IMR-90 (cell line): Measurements from ENCODE around the gene THAP10. TPM values are rescaled to one million over a fixed set of nuclear protein-coding genes. Genes with fewer than 3 reads are reported as not detected.
"Not testable (repeated sequence)": the region's sequence is repeated elsewhere in the genome, so short reads cannot be mapped to it uniquely, and the experiment has no call there.

Experiments used
- ATAC-seq: fragments of 200-7000 bp; cut with Tn5 transposase; 2 replicates; pipeline ENCODE4 v1.9.1; 2020; ENCODE audit warnings: low read depth, mild to moderate bottlenecking, moderate library complexity
- BruUV-seq: library from RNA; stranded (reverse); fragments of 400-500 nt; replicated peaks from 2 replicates; lab custom pipeline; 2021; lab: Mats Ljungman, UMichigan
- CTCF ChIA-PET: fragments of 300-600 bp; formaldehyde crosslinking; extraction: SDS; loops from one replicate; lab custom pipeline; 2021; ENCODE audit warnings: antibody characterized with exemption; lab: Yijun Ruan, JAX
- POLR2A ChIA-PET: fragments of 300-600 bp; sonication (Branson Sonifier 250); formaldehyde crosslinking; loops from one replicate; lab custom pipeline; 2022; ENCODE audit warnings: antibody characterized with exemption; ENCODE audit not compliant: unreplicated experiment; lab: Charles Lee
- DNase-seq: peaks from one replicate; pipeline ENCODE4 v3.0.0; 2013
- H2AFZ ChIP-seq: replicated peaks from 2 replicates; pipeline ENCODE3; 2013; ENCODE audit warnings: low read length, mild to moderate bottlenecking; ENCODE audit not compliant: poor library complexity
- H2AK5ac ChIP-seq: 2 replicates; pipeline ENCODE4 v1.6.1; 2013; ENCODE audit warnings: low read depth, low read length, inconsistent platforms
- H2AK9ac ChIP-seq: replicated peaks from 2 replicates; pipeline ENCODE3; 2013; ENCODE audit warnings: mild to moderate bottlenecking, low read depth, low read length, moderate library complexity; ENCODE audit not compliant: poor library complexity
- H2BK120ac ChIP-seq: 2 replicates; pipeline ENCODE4 v1.6.1; 2013; ENCODE audit warnings: low read depth, low read length, inconsistent platforms
- H2BK15ac ChIP-seq: 3 replicates; pipeline ENCODE4 v1.6.1; 2013; ENCODE audit warnings: low read depth, low read length, inconsistent platforms
- H2BK20ac ChIP-seq: 2 replicates; pipeline ENCODE4 v1.6.1; 2013; ENCODE audit warnings: low read depth, mild to moderate bottlenecking, inconsistent platforms, low read length, moderate library complexity
- H2BK5ac ChIP-seq: 2 replicates; pipeline ENCODE4 v1.6.1; 2013; ENCODE audit warnings: mild to moderate bottlenecking, low read depth, low read length, inconsistent platforms; ENCODE audit not compliant: poor library complexity, severe bottlenecking
- H3K14ac ChIP-seq: replicated peaks from 2 replicates; pipeline ENCODE4 v1.6.1; 2013; ENCODE audit warnings: low read depth, low read length, inconsistent platforms
- H3K18ac ChIP-seq: 2 replicates; pipeline ENCODE4 v1.6.1; 2013; ENCODE audit warnings: low read depth, low read length, control low read depth
- H3K23ac ChIP-seq: 2 replicates; pipeline ENCODE4 v1.6.1; 2013; ENCODE audit warnings: low read depth, low read length, inconsistent platforms
- H3K27ac ChIP-seq: 2 replicates; pipeline ENCODE4 v1.5.1; 2013; ENCODE audit warnings: mild to moderate bottlenecking, control low read depth, low read length; ENCODE audit not compliant: insufficient read depth
- H3K27me3 ChIP-seq: 2 replicates; pipeline ENCODE4 v1.6.1; 2013; ENCODE audit warnings: low read length; ENCODE audit not compliant: control insufficient read depth, insufficient read depth
- H3K36me3 ChIP-seq: 2 replicates; pipeline ENCODE4 v1.6.1; 2013; ENCODE audit warnings: low read length, mixed read lengths; ENCODE audit not compliant: control insufficient read depth, insufficient read depth
- H3K4ac ChIP-seq: 2 replicates; pipeline ENCODE4 v1.6.1; 2013; ENCODE audit warnings: low read depth, low read length, inconsistent platforms
- H3K4me1 ChIP-seq: 2 replicates; pipeline ENCODE4 v1.6.1; 2013; ENCODE audit warnings: low read length, mixed read lengths; ENCODE audit not compliant: control insufficient read depth, insufficient read depth
- H3K4me2 ChIP-seq: 2 replicates; pipeline ENCODE4 v1.6.1; 2013; ENCODE audit warnings: low read depth, mild to moderate bottlenecking, control low read depth, low read length, moderate library complexity
- H3K4me3 ChIP-seq: 2 replicates; pipeline ENCODE4 v1.5.1; 2013; ENCODE audit warnings: low read depth, mild to moderate bottlenecking, control low read depth, low read length, moderate library complexity; ENCODE audit not compliant: insufficient read depth
- H3K56ac ChIP-seq: 2 replicates; pipeline ENCODE4 v1.6.1; 2013; ENCODE audit warnings: low read length, inconsistent platforms; ENCODE audit not compliant: insufficient read depth; ENCODE audit errors: extremely low read depth
- H3K79me1 ChIP-seq, 2 experiments: 2 replicates each; pipeline ENCODE4 v1.6.1; 2013; ENCODE audit warnings: low read length in 2 of 2, inconsistent platforms in 1 of 2, low read depth in 1 of 2
- H3K9ac ChIP-seq: 2 replicates; pipeline ENCODE4 v1.6.1; 2013; ENCODE audit warnings: low read depth, low read length, control low read depth
- H3K9me1 ChIP-seq: 2 replicates; pipeline ENCODE4 v1.6.1; 2013; ENCODE audit warnings: low read length, inconsistent platforms; ENCODE audit not compliant: insufficient read depth
- H3K9me3 ChIP-seq: 2 replicates; pipeline ENCODE4 v1.6.1; 2013; ENCODE audit warnings: low read length; ENCODE audit not compliant: control insufficient read depth, insufficient read depth
- H4K20me1 ChIP-seq: 2 replicates; pipeline ENCODE4 v1.6.1; 2013; ENCODE audit warnings: low read length, inconsistent platforms; ENCODE audit not compliant: insufficient read depth
- H4K5ac ChIP-seq: 2 replicates; pipeline ENCODE4 v1.6.1; 2013; ENCODE audit warnings: mild to moderate bottlenecking, low read depth, low read length, control low read depth
- H4K8ac ChIP-seq, 2 experiments: 2 replicates each; pipeline ENCODE4 v1.6.1; 2013; ENCODE audit warnings: low read depth in 2 of 2, low read length in 2 of 2, control low read depth in 1 of 2, inconsistent platforms in 1 of 2
- H4K91ac ChIP-seq: 2 replicates; pipeline ENCODE4 v1.6.1; 2013; ENCODE audit warnings: low read depth, low read length, inconsistent platforms; ENCODE audit not compliant: insufficient read depth
- BHLHE40 ChIP-seq: fragments of 150-350 bp; IDR thresholded peaks from 2 replicates; pipeline ENCODE4 v1.6.1; 2016; ENCODE audit warnings: mild to moderate bottlenecking, low read depth, low read length
- CHD1 ChIP-seq: IDR thresholded peaks from 2 replicates; pipeline ENCODE4 v1.6.1; 2012; ENCODE audit warnings: low read depth, low read length, improper control_type of control experiment
- FOS ChIP-seq: fragments of 150-350 bp; IDR thresholded peaks from 2 replicates; pipeline ENCODE4 v1.6.1; 2016; ENCODE audit warnings: low read depth, low read length
- MAFK ChIP-seq: IDR thresholded peaks from 2 replicates; pipeline ENCODE4 v1.6.1; 2012; ENCODE audit warnings: low read depth, low read length, improper control_type of control experiment
- RAD21 ChIP-seq: IDR thresholded peaks from 2 replicates; pipeline ENCODE4 v1.6.1; 2012; ENCODE audit warnings: low read length, improper control_type of control experiment
- RFX5 ChIP-seq: IDR thresholded peaks from 2 replicates; pipeline ENCODE4 v1.8.0; 2012; ENCODE audit warnings: low read depth, mild to moderate bottlenecking, low read length, moderate library complexity
- WGBS, 2 experiments: methylation state at CpG; one replicate each; pipeline versions ENCODE4 v1.1.5 to v1.1.7; 2013; ENCODE audit warnings: missing lambda C conversion rate in 2 of 2; ENCODE audit not compliant: insufficient read length in 1 of 2; ENCODE audit errors: extremely low coverage in 2 of 2; 5-methylcytosine and 5-hydroxymethylcytosine counted together
- dilution Hi-C: fragments of 300-500 bp; cut with HindIII; formaldehyde crosslinking; loops from one replicate; pipeline ENCODE4 v1.14.3; 2018; ENCODE audit warnings: low sequenced_read_pairs; ENCODE audit not compliant: unreplicated experiment
- in situ Hi-C: fragments of 300-500 bp; cut with MboI; formaldehyde crosslinking; loops from 3 replicates; pipeline ENCODE4 v1.14.3; 2019; ENCODE audit warnings: low sequenced_read_pairs, inconsistent platforms, mixed read lengths
- intact Hi-C: fragments of 100-400 bp; cut with micrococcal nuclease; formaldehyde crosslinking; loops from 2 replicates; pipeline ENCODE4 v1.10.0; 2022
- polyA plus RNA-seq, 3 experiments: library from polyadenylated mRNA; depleted of rRNA; stranded (reverse); fragments of >200 nt; gene quantifications; 2 replicates each; pipeline ENCODE4 v1.2.3, GENCODE V29; 2012; ENCODE audit warnings: low replicate concordance in 1 of 3
- total RNA-seq: library from RNA; depleted of rRNA; stranded (reverse); fragments of >200 nt; gene quantifications from 2 replicates; pipeline ENCODE4 v1.2.3, GENCODE V29; 2012

THAP10 gene
- total and polyA plus RNA-seq, 2 of the 4 experiments (the other 2 are of a cell fraction) = 2.3 to 2.8 TPM

- dilution Hi-C loops = no loop called here
- CTCF ChIA-PET = interaction anchor here (0.6 to 2.4 kb wide), 4 partner anchors 17 to 304 kb away, joined by 3 to 12 read pairs (median 7); no protein-coding TSS in a partner anchor
These were observed 18.8 kb downstream of the THAP10 start for GRCh38 chr15:70873232-70874054.

DNA sequence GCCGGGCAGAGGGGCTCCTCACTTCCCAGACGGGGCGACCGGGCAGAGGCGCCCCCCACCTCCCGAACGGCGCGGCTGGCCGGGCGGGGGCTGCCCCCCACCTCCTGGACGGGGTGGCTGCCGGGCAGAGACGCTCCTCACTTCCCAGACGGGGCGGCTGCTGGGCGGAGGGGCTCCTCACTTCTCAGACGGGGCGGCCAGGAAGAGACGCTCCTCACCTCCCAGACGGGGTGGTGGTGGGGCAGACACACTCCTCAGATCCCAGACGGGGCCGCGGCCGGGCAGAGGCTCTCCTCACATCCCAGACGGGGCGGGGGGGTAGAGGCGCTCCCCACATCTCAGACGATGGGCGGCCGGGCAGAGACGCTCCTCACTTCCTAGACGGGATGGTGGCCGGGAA lies 20.7 kb downstream of the THAP10 start:
- H3K27me3 ChIP-seq, CTCF ChIA-PET, dilution Hi-C loops, H3K56ac ChIP-seq, H3K9me1 ChIP-seq, H2BK15ac ChIP-seq, H2BK5ac ChIP-seq, H3K9me3 ChIP-seq, H4K8ac ChIP-seq, H3K36me3 ChIP-seq, H3K27ac ChIP-seq, H2AK5ac ChIP-seq, H2BK120ac ChIP-seq, H3K18ac ChIP-seq, H4K91ac ChIP-seq, H3K23ac ChIP-seq, H3K14ac ChIP-seq, POLR2A ChIA-PET, H3K4me3 ChIP-seq, DNase-seq, H4K5ac ChIP-seq, H3K9ac ChIP-seq, H4K20me1 ChIP-seq, H3K4me2 ChIP-seq, ATAC-seq, BruUV-seq, H3K4ac ChIP-seq, H2AK9ac ChIP-seq, H2BK20ac ChIP-seq, H2AFZ ChIP-seq: not testable (repeated sequence)
- in situ Hi-C loops = loop anchor here (10.0 kb wide), 2 partner anchors 47 to 187 kb away; no protein-coding TSS in a partner anchor
- intact Hi-C loops = loop anchor here (10.0 kb wide), 1 partner anchor 1397 kb away; no protein-coding TSS in a partner anchor
- Histone ChIP-seq H3K4me1 (peaks cover 16% of the 10 kb centered on the region), H3K79me1 (peaks cover 0 to 14% of the 10 kb centered on the region in 2 experiments; a peak in 1 of 4 replicates)
- WGBS, 2 experiments = no CpG with 5 or more reads among the region's 34 CpGs

More at GRCh38 chr15:70873232-70874054, 18.8 kb downstream of the THAP10 start:
- Histone ChIP-seq H2BK120ac (no peak overlapping the region), H4K20me1 (no peaks in the 10 kb centered on the region), H4K91ac (no peak overlapping the region), H2BK20ac (no peak overlapping the region), H3K4me2 (no peak overlapping the region), H2AK9ac (no peak overlapping the region), H3K18ac (no peak overlapping the region), H3K79me1 (peaks cover 0 to 5% of the 10 kb centered on the region in 2 experiments; a peak in 1 of 4 replicates), H3K4me1 (peaks cover 10% of the 10 kb centered on the region), H3K56ac (no peak overlapping the region), H3K9me1 (0 out of 2 replicates have a peak, but pooled peaks cover 1% of the 10 kb centered on the region), H2AFZ (no peak overlapping the region), H3K27ac (no peak overlapping the region), H3K23ac (no peak overlapping the region), H3K36me3 (no peaks in the 10 kb centered on the region), H4K8ac (no peak overlapping the region), H3K14ac (no peak overlapping the region), H2AK5ac (peak overlapping the region; percentile 38; the same call in 1 of the 2 replicates), H3K4me3 (no peak overlapping the region), H4K5ac (no peak overlapping the region), H3K4ac (no peak overlapping the region), H3K9ac (no peak overlapping the region), H2BK15ac (0 out of 3 replicates have a peak overlapping the region, but pooled peaks have one; percentile 38), H3K9me3 (peaks cover 2% of the 10 kb centered on the region; the same call in 1 of the 2 replicates), H3K27me3 (no peaks in the 10 kb centered on the region), H2BK5ac (no peak overlapping the region)
- no CpG with 5 or more reads among the region's 2 CpGs for WGBS, 2 experiments
- no peak for ATAC-seq
- intact Hi-C loops = loop anchor here (2.0 to 10.0 kb wide), 2 partner anchors 195 to 1399 kb away; no protein-coding TSS in a partner anchor
- no peak for TF ChIP-seq MAFK
- TF ChIP-seq CHD1 = no peak
- no peak for TF ChIP-seq FOS
- TF ChIP-seq RAD21 = no peak
- no peak for TF ChIP-seq RFX5
- TF ChIP-seq BHLHE40 = no peak
- BruUV-seq = no TSS peak
- POLR2A ChIA-PET = no interaction called here
- in situ Hi-C loops = loop anchor here (10.0 kb wide), 2 partner anchors 49 to 189 kb away; no protein-coding TSS in a partner anchor
- DNase-seq = no peak
